ENCODE measurements around the gene ADAP1. TPM values are rescaled to one million over a fixed set of nuclear protein-coding genes. Genes with fewer than 3 reads are reported as not detected.

Gene ADAP1
- total and polyA plus RNA-seq, 2 of the 8 experiments (the other 6 are each of a cell fraction or from before 2014, with no cell fraction given) = 5.8 to 6.1 TPM

GRCh38 chr7:945556-946255, 8.8 kb downstream of the ADAP1 start (continued):
- TF ChIP-seq SAP30 (IDR thresholded peaks at IDR 0.05; ENCODE audit: insufficient read depth, insufficient replicate concordance, low read length) (no peak), BRCA1 (IDR thresholded peaks at IDR 0.05; ENCODE audit: low read depth, low read length) (no peak), TEAD4 (IDR thresholded peaks at IDR 0.05; ENCODE audit: low read depth, low read length) (peak; percentile 74; the same call in 1 of the 2 replicates), FOSL1 (IDR thresholded peaks at IDR 0.05; ENCODE audit: insufficient read depth, low read depth, low read length) (no peak), EGR1 (IDR thresholded peaks at IDR 0.05; ENCODE audit: borderline replicate concordance, low read depth, low read length) (no peak), USF2 (IDR thresholded peaks at IDR 0.05; ENCODE audit: low read length) (0 out of 2 replicates have a peak, but pooled peaks have one; percentile 5), TBP (IDR thresholded peaks at IDR 0.05; ENCODE audit: low read depth, low read length) (peak; percentile 48; the same call in 1 of the 2 replicates), CTCF (IDR thresholded peaks at IDR 0.05; ENCODE audit: control extremely low read depth in 1 of 3, insufficient read depth in 1 of 3, low read depth in 1 of 3, low read length in 3 of 3) (no peak), EP300 (IDR thresholded peaks at IDR 0.05; ENCODE audit: borderline replicate concordance in 1 of 2, low read depth in 2 of 2, low read length in 2 of 2) (0 out of 3 replicates have a peak, but pooled peaks of 1 of the 2 experiments have one; percentile 49), JUND (IDR thresholded peaks at IDR 0.05; ENCODE audit: low read length) (peak; percentile 89), E2F6 (IDR thresholded peaks at IDR 0.05) (no peak), MAFK (IDR thresholded peaks at IDR 0.05; ENCODE audit: low read depth, low read length) (peak; percentile 38; the same call in 1 of the 2 replicates), RAD21 (IDR thresholded peaks at IDR 0.05 in 1 of 2, conservative IDR thresholded peaks at IDR 0.05 in 1 of 2; ENCODE audit: low read depth in 2 of 2, low read length in 2 of 2) (0 out of 4 replicates have a peak, but pooled peaks have one; percentile 1 to 15), RXRA (IDR thresholded peaks at IDR 0.05; ENCODE audit: insufficient read depth, low read depth, low read length) (no peak), SP1 (IDR thresholded peaks at IDR 0.05; ENCODE audit: low read depth, low read length) (0 out of 2 replicates have a peak, but pooled peaks have one; percentile 36), TCF12 (IDR thresholded peaks at IDR 0.05; ENCODE audit: low read depth, low read length) (peak; percentile 51; the same call in 1 of the 2 replicates), MAX (IDR thresholded peaks at IDR 0.05) (peak; percentile 60; the same call in 1 of the 2 replicates), SP4 (IDR thresholded peaks at IDR 0.05; ENCODE audit: low read length) (no peak)
